HepG2 (cell line): Measurements from ENCODE around the gene ACBD6. TPM values are rescaled to one million over a fixed set of nuclear protein-coding genes. Genes with fewer than 3 reads are reported as not detected.

Experiments used
- ATAC-seq: fragments of 200-7000 bp; cut with Tn5 transposase; 3 replicates; pipeline ENCODE4 v1.9.1; 2020; ENCODE audit warnings: mild to moderate bottlenecking, moderate library complexity
- BruUV-seq: library from RNA; stranded (reverse); fragments of 400-500 nt; replicated peaks from 2 replicates; lab custom pipeline; 2021; lab: Mats Ljungman, UMichigan
- CTCF ChIA-PET: fragments of 300-600 bp; formaldehyde crosslinking; extraction: SDS; loops from one replicate; lab custom pipeline; 2021; ENCODE audit warnings: low total read pairs, inconsistent platforms, low intra/inter-chr PET ratio; lab: Yijun Ruan, JAX
- POLR2A ChIA-PET: fragments of 350-600 bp; sonication (Branson Sonifier 250); formaldehyde crosslinking; loops from one replicate; lab custom pipeline; 2020; ENCODE audit warnings: antibody characterized with exemption, inconsistent platforms; lab: Yijun Ruan, JAX
- DNase-seq: peaks from one replicate; pipeline ENCODE4 v3.0.0-alpha.2; 2015; ENCODE audit warnings: low spot score
- FAIRE-seq: peaks from 3 replicates; lab custom pipeline; 2011; peaks lifted over from hg19 to GRCh38; lab: Jason Lieb, UNC
- H2AFZ ChIP-seq: one replicate; pipeline ENCODE4 v1.6.1; 2011; ENCODE audit warnings: low read length, inconsistent platforms
- H3K27ac ChIP-seq: fragments of 300-600 bp; 3 replicates; pipeline ENCODE4 v1.8.0; 2011; ENCODE audit warnings: mixed run types, mild to moderate bottlenecking, mixed read lengths, low read length, inconsistent platforms; ENCODE audit not compliant: insufficient read depth; ENCODE audit errors: extremely low read length
- H3K27me3 ChIP-seq, 2 experiments: fragments of 200-600 bp in 1 of 2; 2 replicates in 1 of 2; 3 replicates in 1 of 2; pipeline versions ENCODE4 v1.6.0 to v1.8.0; 2011; ENCODE audit warnings: low read length in 2 of 2, mild to moderate bottlenecking in 2 of 2, moderate library complexity in 2 of 2, inconsistent platforms in 1 of 2; ENCODE audit not compliant: insufficient read depth in 2 of 2, control insufficient read depth in 1 of 2
- H3K36me3 ChIP-seq, 2 experiments: fragments of 200-600 bp in 1 of 2; replicated peaks in 1 of 2; 2 replicates in 1 of 2; 3 replicates in 1 of 2; pipeline versions ENCODE4 v1.5.1 to v1.8.0; 2011; ENCODE audit warnings: low read length in 2 of 2, inconsistent platforms in 1 of 2; ENCODE audit not compliant: insufficient read depth in 2 of 2, control insufficient read depth in 1 of 2
- H3K4me1 ChIP-seq: 2 replicates; pipeline ENCODE4 v1.5.1; 2012; ENCODE audit warnings: low read length, inconsistent platforms; ENCODE audit not compliant: insufficient read depth
- H3K4me2 ChIP-seq: 2 replicates; pipeline ENCODE4 v1.6.0; 2011; ENCODE audit warnings: low read depth, low read length, inconsistent platforms
- H3K4me3 ChIP-seq, 3 experiments: fragments of 200-600 bp in 1 of 3; sonication (generic), shearing (Covaris generic) in 1 of 3; replicated peaks in 1 of 3; 2 replicates each; pipeline ENCODE4 v1.5.1; 2011 to 2016; ENCODE audit warnings: low read length in 3 of 3, inconsistent platforms in 2 of 3, low read depth in 2 of 3, mild to moderate bottlenecking in 2 of 3, control low read depth in 1 of 3, mixed read lengths in 1 of 3; ENCODE audit not compliant: insufficient read depth in 1 of 3
- H3K79me2 ChIP-seq: one replicate; pipeline ENCODE4 v1.6.1; 2011; ENCODE audit warnings: low read length, inconsistent platforms; ENCODE audit not compliant: insufficient read depth
- H3K9ac ChIP-seq: 2 replicates; pipeline ENCODE4 v1.6.0; 2011; ENCODE audit warnings: mild to moderate bottlenecking, low read depth, low read length, inconsistent platforms; ENCODE audit not compliant: insufficient read depth
- H3K9me3 ChIP-seq: 2 replicates; pipeline ENCODE4 v1.5.1; 2012; ENCODE audit warnings: mild to moderate bottlenecking, low read length
- H4K20me1 ChIP-seq: 2 replicates; pipeline ENCODE4 v1.6.0; 2011; ENCODE audit warnings: inconsistent platforms, mild to moderate bottlenecking, low read length, moderate library complexity; ENCODE audit not compliant: insufficient read depth
- CSRNP2 ChIP-seq: sonication (generic); formaldehyde crosslinking; conservative IDR thresholded peaks from 2 replicates; pipeline ENCODE4 v1.8.0; 2022; ENCODE audit warnings: low read depth, missing genetic modification reagents
- DBP ChIP-seq: sonication (generic); formaldehyde crosslinking; IDR thresholded peaks from 2 replicates; pipeline ENCODE4 v1.4.0; 2020; ENCODE audit warnings: missing genetic modification reagents; ENCODE audit errors: not compliant biosample characterization
- ETV6 ChIP-seq: sonication (generic); formaldehyde crosslinking; conservative IDR thresholded peaks from 2 replicates; pipeline ENCODE4 v1.4.0; 2020; ENCODE audit warnings: missing genetic modification reagents
- FOXK2 ChIP-seq: fragments of 450-650 bp; IDR thresholded peaks from 2 replicates; pipeline ENCODE4 v1.6.1; 2016
- HNF1A ChIP-seq, 2 experiments: sonication (generic) in 1 of 2; formaldehyde crosslinking in 1 of 2; IDR thresholded peaks; 2 replicates each; pipeline versions ENCODE4 v1.4.0 to v1.6.1; 2016 to 2020; ENCODE audit warnings: borderline replicate concordance in 1 of 2, low read depth in 1 of 2, mild to moderate bottlenecking in 1 of 2, missing genetic modification reagents in 1 of 2
- HNRNPK ChIP-seq: fragments of 200-400 bp; formaldehyde crosslinking; IDR thresholded peaks from 2 replicates; pipeline ENCODE4 v1.6.1; 2018; ENCODE audit warnings: low read length, low read depth, moderate library complexity, mild to moderate bottlenecking; ENCODE audit not compliant: poor library complexity, severe bottlenecking
- KLF15 ChIP-seq: sonication (generic); formaldehyde crosslinking; IDR thresholded peaks from 2 replicates; pipeline ENCODE4 v1.8.1; 2023; ENCODE audit warnings: borderline replicate concordance, mild to moderate bottlenecking, inconsistent platforms, missing genetic modification reagents, mixed read lengths
- MATR3 ChIP-seq: sonication (generic); formaldehyde crosslinking; IDR thresholded peaks from 2 replicates; pipeline ENCODE4 v1.4.0; 2020; ENCODE audit warnings: missing genetic modification reagents
- NFE2 ChIP-seq: sonication (generic); formaldehyde crosslinking; IDR thresholded peaks from 2 replicates; pipeline ENCODE4 v1.4.0; 2020; ENCODE audit warnings: missing genetic modification reagents
- RFX3 ChIP-seq: IDR thresholded peaks from 2 replicates; pipeline ENCODE4 v1.6.1; 2016; ENCODE audit warnings: missing biosample characterization, missing genetic modification reagents
- SKI ChIP-seq: fragments of 450-650 bp; IDR thresholded peaks from one replicate; pipeline ENCODE4 v1.6.1; 2018; ENCODE audit warnings: mild to moderate bottlenecking; ENCODE audit not compliant: partially characterized antibody
- STAT5B ChIP-seq: sonication (generic); formaldehyde crosslinking; IDR thresholded peaks from 2 replicates; pipeline ENCODE4 v1.4.0; 2020; ENCODE audit warnings: missing genetic modification reagents
- ZNF180 ChIP-seq: sonication (generic); formaldehyde crosslinking; IDR thresholded peaks from 2 replicates; pipeline ENCODE4 v1.4.0; 2020; ENCODE audit warnings: low read depth, missing genetic modification reagents, borderline replicate concordance
- ZNF24 ChIP-seq: fragments of 450-650 bp; IDR thresholded peaks from 2 replicates; pipeline ENCODE4 v1.6.1; 2017; ENCODE audit warnings: antibody characterized with exemption, mild to moderate bottlenecking
- ZNF329 ChIP-seq: sonication (generic); formaldehyde crosslinking; IDR thresholded peaks from 2 replicates; pipeline ENCODE4 v1.9.0; 2021; ENCODE audit warnings: low read depth, mild to moderate bottlenecking, missing genetic modification reagents
- ZNF589 ChIP-seq: sonication (generic); formaldehyde crosslinking; conservative IDR thresholded peaks from 2 replicates; pipeline ENCODE4 v1.8.0; 2022; ENCODE audit warnings: mild to moderate bottlenecking, moderate library complexity, missing genetic modification reagents
- ZNF678 ChIP-seq: sonication (generic); formaldehyde crosslinking; IDR thresholded peaks from 2 replicates; pipeline ENCODE4 v1.4.0; 2020; ENCODE audit warnings: mild to moderate bottlenecking, missing genetic modification reagents
- ZNF816 ChIP-seq: sonication (generic); formaldehyde crosslinking; IDR thresholded peaks from 2 replicates; pipeline ENCODE4 v1.8.0; 2022; ENCODE audit warnings: missing genetic modification reagents, mild to moderate bottlenecking, borderline replicate concordance
- WGBS: methylation state at CpG from one replicate; pipeline ENCODE4 v1.1.6; 2017; ENCODE audit warnings: low lambda C conversion rate; 5-methylcytosine and 5-hydroxymethylcytosine counted together
- in situ Hi-C: cut with HindIII; loops from 2 replicates; pipeline ENCODE4 v1.10.0; 2017; ENCODE audit warnings: low pct_unique_long_range_greater_than_20kb; ENCODE audit not compliant: extremely low pct_ligation_motif_present
- intact Hi-C: fragments of 100-400 bp; cut with micrococcal nuclease; formaldehyde crosslinking; loops from one replicate; pipeline ENCODE4 v1.10.0; 2022; ENCODE audit not compliant: unreplicated experiment
- polyA plus RNA-seq, 8 experiments: library from polyadenylated mRNA; depleted of rRNA in 3 of 8; stranded (reverse) in 7 of 8; unstranded in 1 of 8; fragments of >200 nt; fragmentation: Illumina TruSeq in 4 of 8; extraction: Trizol in 4 of 8; gene quantifications; 2 replicates each; pipeline versions ENCODE4 v1.2.1 to v1.2.3, GENCODE V29; 2011 to 2016; ENCODE audit warnings: low read depth in 4 of 8, missing spikeins in 1 of 8, mixed read lengths in 1 of 8; ENCODE audit not compliant: insufficient read depth in 1 of 8
- total RNA-seq, 5 experiments: library from RNA; depleted of rRNA; stranded (reverse); fragments of >200 nt; fragmentation: Illumina TruSeq; extraction: Trizol; gene quantifications; 2 replicates each; pipeline ENCODE4 v1.2.3, GENCODE V29; 2016; ENCODE audit warnings: low read depth in 1 of 5

Gene ACBD6
- total and polyA plus RNA-seq, 2 of the 13 experiments (the other 11 are each of a cell fraction or from before 2014, with no cell fraction given) = 33.5 to 47.2 TPM

- no peak overlapping the region for H2AFZ ChIP-seq
- WGBS = 23% methylated on average over 9 of the region's 12 CpGs
- in situ Hi-C loops (loop anchor here (10.0 kb wide), 1 partner anchor 78 kb away; no protein-coding TSS in a partner anchor), intact Hi-C loops (no loop called here)
- H4K20me1 ChIP-seq = no peaks in the 10 kb centered on the region
- no TSS peak for BruUV-seq
- ChIA-PET CTCF (no interaction called here), POLR2A (no interaction called here)
- H3K4me1 ChIP-seq = peaks cover 7% of the 10 kb centered on the region
- no peaks in the 10 kb centered on the region for H3K9me3 ChIP-seq
- no peak overlapping the region for H3K27ac ChIP-seq
- H3K4me2 ChIP-seq = no peak overlapping the region
- H3K4me3 ChIP-seq = no peak overlapping the region
- H3K79me2 ChIP-seq = no peaks in the 10 kb centered on the region
- no peaks in the 10 kb centered on the region for H3K36me3 ChIP-seq
- DNase-seq = no peak
- FAIRE-seq = no peak
- peaks cover 8 to 52% of the 10 kb centered on the region in 2 experiments for H3K27me3 ChIP-seq
- H3K9ac ChIP-seq = no peak overlapping the region
- no peak for ATAC-seq
- TF ChIP-seq MATR3 (CRISPR knock-in tag) (no peak), DBP (CRISPR knock-in tag) (no peak), ZNF816 (CRISPR knock-in tag) (no peak), HNF1A (IDR thresholded peaks at IDR 0.05; ENCODE audit: low read depth) (no peak), HNF1A (CRISPR knock-in tag; IDR thresholded peaks at IDR 0.05; ENCODE audit: borderline replicate concordance) (no peak), ZNF180 (CRISPR knock-in tag) (no peak), CSRNP2 (no peak), STAT5B (CRISPR knock-in tag) (no peak), ZNF24 (no peak), ZNF589 (no peak), ZNF678 (no peak), SKI (no peak), RFX3 (CRISPR knock-in tag) (no peak), ZNF329 (CRISPR knock-in tag) (no peak), HNRNPK (no peak), ETV6 (CRISPR knock-in tag) (no peak), KLF15 (CRISPR knock-in tag) (no peak), FOXK2 (no peak), NFE2 (no peak)
Measured at GRCh38 chr1:180262628-180263488, 239.5 kb downstream of the ACBD6 start.
